Mesodermal cell (in vitro differentiated cells): Measurements from ENCODE around the gene FRMPD4. TPM values are rescaled to one million over a fixed set of nuclear protein-coding genes. Genes with fewer than 3 reads are reported as not detected.

Experiments used
- H3K27ac ChIP-seq: 2 replicates; pipeline ENCODE4 v1.7.0; 2013; ENCODE audit warnings: mild to moderate bottlenecking, low read depth, low read length, moderate library complexity; ENCODE audit not compliant: severe bottlenecking
- H3K36me3 ChIP-seq: 2 replicates; pipeline ENCODE4 v1.7.1; 2013; ENCODE audit warnings: mild to moderate bottlenecking, low read length, moderate library complexity; ENCODE audit not compliant: control insufficient read depth, insufficient read depth
- H3K4me1 ChIP-seq: one replicate; pipeline ENCODE4 v1.7.1; 2013; ENCODE audit warnings: mild to moderate bottlenecking, low read length; ENCODE audit not compliant: insufficient read depth, control insufficient read depth, poor library complexity, severe bottlenecking
- H3K4me3 ChIP-seq: 2 replicates; pipeline ENCODE4 v1.7.0; 2013; ENCODE audit warnings: low read length, control low read depth, mild to moderate bottlenecking; ENCODE audit not compliant: insufficient read depth, poor library complexity, severe bottlenecking; ENCODE audit errors: extremely low read depth
- H3K9me3 ChIP-seq: 2 replicates; pipeline ENCODE4 v1.7.1; 2013; ENCODE audit warnings: mild to moderate bottlenecking, low read length, moderate library complexity; ENCODE audit not compliant: control insufficient read depth
- WGBS, 2 experiments: methylation state at CpG; one replicate each; pipeline ENCODE4 v1.1.5; 2013; ENCODE audit warnings: missing lambda C conversion rate in 2 of 2; ENCODE audit not compliant: insufficient coverage in 2 of 2; 5-methylcytosine and 5-hydroxymethylcytosine counted together
- polyA plus RNA-seq, 2 experiments: library from polyadenylated mRNA; stranded (reverse); fragments of 50-300 nt; gene quantifications; one replicate each; pipeline ENCODE4 v1.2.3, GENCODE V29; 2013

FRMPD4 gene
- polyA plus RNA-seq (2013, experiment 1 of 2): 1.2 TPM
- 1.6 TPM for polyA plus RNA-seq (2013, experiment 2 of 2)

DNA sequence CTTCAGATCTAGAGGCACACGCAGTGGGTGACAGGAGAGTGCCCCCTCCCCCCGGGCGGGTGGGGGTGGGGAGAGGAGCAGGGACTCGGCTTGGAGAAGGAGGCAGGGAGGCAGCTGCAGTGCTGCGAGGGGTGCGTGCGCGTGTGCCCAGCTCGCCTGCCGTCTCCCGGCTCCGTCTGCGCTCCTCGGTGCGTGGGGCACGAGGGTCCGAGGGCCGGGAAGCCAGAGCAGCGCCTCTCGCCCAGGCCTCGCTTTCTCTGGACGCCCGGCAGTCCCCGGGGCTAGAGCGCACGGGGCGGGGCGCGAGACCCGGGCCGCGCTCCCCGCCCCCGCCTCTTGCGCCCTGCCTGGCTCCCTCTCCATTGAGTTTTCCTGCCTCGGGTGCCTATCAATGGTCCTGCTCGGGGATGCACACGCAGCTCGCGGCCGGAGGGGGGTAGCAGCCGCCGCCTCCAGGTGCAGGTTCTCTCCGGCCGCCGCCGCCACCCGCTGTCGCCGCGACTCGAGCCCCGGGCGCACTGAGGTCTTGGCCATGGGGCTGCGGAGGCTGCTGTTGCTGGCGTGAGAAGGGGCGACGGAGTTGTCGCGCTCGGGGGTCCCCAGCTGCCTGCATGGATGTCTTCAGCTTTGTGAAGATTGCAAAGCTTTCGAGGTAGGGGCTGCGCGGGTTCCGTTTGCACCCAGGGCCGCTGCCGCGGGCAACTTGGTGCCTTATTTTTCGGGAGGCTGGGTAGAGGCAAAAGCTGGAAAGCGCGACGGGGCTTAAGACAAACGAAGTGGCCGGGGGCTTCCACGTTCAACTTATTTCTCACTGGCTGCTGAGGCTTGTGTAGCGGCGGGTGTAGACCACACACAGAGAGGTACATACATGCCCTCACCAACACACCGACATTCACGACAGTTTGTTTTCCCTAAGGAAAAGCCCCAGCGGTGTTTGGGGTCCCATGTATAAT lies at the start of gene FRMPD4:
FRMPD4 (plus strand) TSS at position 113 of the 953 bp plus-strand sequence; CDS start at position 612, 499 bp downstream.
- no peaks in the 10 kb centered on the region for H3K36me3 ChIP-seq
- H3K4me1 ChIP-seq: peaks cover 3% of the 10 kb centered on the region
- 1 to 3% methylated on average over 8 to 23 of the region's 80 CpGs for WGBS, 2 experiments
- H3K4me3 ChIP-seq: peak within 1 kb of the TSS; percentile 39
- no peaks in the 10 kb centered on the region for H3K9me3 ChIP-seq
- H3K27ac ChIP-seq: no peak within 1 kb of the TSS

GRCh38 chrX:12089740-12090139 lies 48.5 kb upstream of the FRMPD4 start:
- Histone ChIP-seq H3K27ac (no peak overlapping the region), H3K4me3 (no peak overlapping the region), H3K4me1 (no peaks in the 10 kb centered on the region), H3K36me3 (no peaks in the 10 kb centered on the region), H3K9me3 (no peaks in the 10 kb centered on the region)
- no CpG with 5 or more reads among the region's 1 CpG for WGBS, 2 experiments

DNA sequence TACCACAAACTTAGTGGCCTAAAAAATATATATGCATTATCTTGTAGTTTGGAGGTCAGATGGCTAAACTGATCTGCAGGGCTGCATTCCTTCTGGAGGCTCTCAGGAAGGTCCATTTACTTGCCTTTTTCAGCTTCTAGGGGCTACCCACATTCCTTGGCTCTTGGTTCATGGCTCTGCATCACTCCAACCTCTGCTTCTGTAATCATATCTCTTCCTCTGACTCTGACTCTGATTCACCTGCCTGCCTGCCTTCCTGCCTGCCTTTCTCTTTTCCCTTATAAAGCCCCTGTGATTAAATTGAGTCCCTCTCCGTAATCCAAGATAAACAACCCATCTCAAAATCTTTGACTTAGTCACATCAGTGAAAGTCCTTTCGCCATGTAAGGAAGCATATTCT lies 25.0 kb upstream of the FRMPD4 start:
- Histone ChIP-seq H3K4me3 (no peak overlapping the region), H3K9me3 (no peaks in the 10 kb centered on the region), H3K36me3 (no peaks in the 10 kb centered on the region), H3K27ac (no peak overlapping the region), H3K4me1 (peaks cover 3% of the 10 kb centered on the region)
- 80% methylated on average over 1 of the region's 2 CpGs; no CpG with 5 or more reads in 1 of the 2 experiments for WGBS, 2 experiments

GRCh38 chrX:12115377-12115776 lies 22.9 kb upstream of the FRMPD4 start:
- Histone ChIP-seq H3K4me1 (peaks cover 3% of the 10 kb centered on the region), H3K4me3 (no peak overlapping the region), H3K36me3 (no peaks in the 10 kb centered on the region), H3K9me3 (no peaks in the 10 kb centered on the region), H3K27ac (peak overlapping the region; percentile 45)
- WGBS, 2 experiments: no CpG with 5 or more reads among the region's 2 CpGs

DNA sequence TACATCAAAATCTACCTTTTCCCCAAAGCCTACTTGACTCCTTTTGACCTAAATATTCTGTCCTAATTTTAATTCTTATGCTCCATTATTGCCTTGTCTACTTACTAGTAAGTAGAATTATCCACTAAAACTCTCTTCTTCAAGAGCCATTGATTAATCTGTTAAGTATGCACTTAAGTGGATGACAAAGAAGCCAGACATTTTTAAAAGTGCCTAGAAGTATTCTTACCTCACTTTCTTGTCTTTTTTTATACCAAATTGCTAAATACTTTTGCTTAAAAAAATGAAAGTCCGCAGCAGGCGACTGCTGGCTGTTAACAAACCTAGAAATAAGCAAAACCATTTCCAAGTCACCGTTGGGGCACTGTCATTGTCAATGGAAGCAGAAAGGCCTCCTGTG lies 20.1 kb upstream of the FRMPD4 start:
- no peaks in the 10 kb centered on the region for H3K4me1 ChIP-seq
- H3K36me3 ChIP-seq: no peaks in the 10 kb centered on the region
- WGBS, 2 experiments: 100% methylated on average over 1 of the region's 3 CpGs; no CpG with 5 or more reads in 1 of the 2 experiments
- no peak overlapping the region for H3K4me3 ChIP-seq
- H3K9me3 ChIP-seq: no peaks in the 10 kb centered on the region
- H3K27ac ChIP-seq: no peak overlapping the region

GRCh38 chrX:12128017-12128416 lies 10.3 kb upstream of the FRMPD4 start:
- Histone ChIP-seq H3K4me3 (no peak overlapping the region), H3K36me3 (no peaks in the 10 kb centered on the region), H3K27ac (no peak overlapping the region), H3K9me3 (peaks cover 10% of the 10 kb centered on the region), H3K4me1 (no peaks in the 10 kb centered on the region)
- 67% methylated on average over 1 of the region's 3 CpGs; no CpG with 5 or more reads in 1 of the 2 experiments for WGBS, 2 experiments

DNA sequence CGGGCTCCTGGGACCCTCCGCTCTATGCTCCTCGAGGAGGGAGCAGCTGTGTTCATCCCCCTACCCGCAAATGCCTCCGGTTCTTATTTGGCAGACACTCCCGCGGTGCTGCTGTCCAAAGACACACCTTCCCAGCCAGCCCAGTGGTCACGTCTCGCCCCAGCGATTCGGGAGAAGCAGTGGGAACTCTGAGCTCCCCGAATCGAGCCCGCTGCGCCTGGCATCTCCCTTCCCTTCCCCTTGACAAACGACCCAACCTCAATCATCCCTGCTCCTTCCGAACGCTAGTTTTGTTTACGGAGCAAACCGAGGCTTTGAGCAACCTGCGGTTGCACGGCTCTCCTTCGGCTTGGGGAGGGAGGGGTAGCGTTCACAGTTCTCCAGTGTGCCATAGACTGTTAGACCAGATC lies 317 bp upstream of the FRMPD4 start:
- 2% methylated on average over 10 of the region's 24 CpGs; no CpG with 5 or more reads in 1 of the 2 experiments for WGBS, 2 experiments
- peak overlapping the region; percentile 39 for H3K4me3 ChIP-seq
- no peak overlapping the region for H3K27ac ChIP-seq

GRCh38 chrX:12139934-12140611 lies 1.8 kb downstream of the FRMPD4 start:
- no peaks in the 10 kb centered on the region for H3K36me3 ChIP-seq
- peaks cover 3% of the 10 kb centered on the region for H3K4me1 ChIP-seq
- H3K9me3 ChIP-seq: no peaks in the 10 kb centered on the region
- H3K27ac ChIP-seq: no peak overlapping the region
- H3K4me3 ChIP-seq: no peak overlapping the region
- WGBS, 2 experiments: no CpG with 5 or more reads among the region's 4 CpGs

More for the DNA sequence above, 317 bp upstream of the FRMPD4 start:
- no peaks in the 10 kb centered on the region for H3K36me3 ChIP-seq
- peaks cover 3% of the 10 kb centered on the region for H3K4me1 ChIP-seq
- no peaks in the 10 kb centered on the region for H3K9me3 ChIP-seq

- H3K9me3 ChIP-seq: no peaks in the 10 kb centered on the region
- no peak overlapping the region for H3K4me3 ChIP-seq
- H3K4me1 ChIP-seq: peaks cover 3% of the 10 kb centered on the region
- no CpG with 5 or more reads among the region's 3 CpGs for WGBS, 2 experiments
- H3K27ac ChIP-seq: no peak overlapping the region
- H3K36me3 ChIP-seq: no peaks in the 10 kb centered on the region
Measured at GRCh38 chrX:12141511-12141910, 3.2 kb downstream of the FRMPD4 start.

- no peak overlapping the region for H3K27ac ChIP-seq
- H3K36me3 ChIP-seq: no peaks in the 10 kb centered on the region
- 100% methylated on average over 1 of the region's 4 CpGs; no CpG with 5 or more reads in 1 of the 2 experiments for WGBS, 2 experiments
- no peaks in the 10 kb centered on the region for H3K9me3 ChIP-seq
- no peak overlapping the region for H3K4me3 ChIP-seq
- H3K4me1 ChIP-seq: peaks cover 3% of the 10 kb centered on the region
Measured at GRCh38 chrX:12142661-12143060, 4.4 kb downstream of the FRMPD4 start.
